Loucy (cell line): ENCODE measurements around the gene GPC2.
"Not testable (repeated sequence)": the region's sequence is repeated elsewhere in the genome, so short reads cannot be mapped to it uniquely, and the experiment has no call there.

ENCODE experiments used
- H2AFZ ChIP-seq: fragments of 200-600 bp; sonication (generic); 2 replicates; pipeline ENCODE4 v1.6.0; 2016; ENCODE audit warnings: antibody characterized with exemption, mild to moderate bottlenecking, low read length, moderate library complexity
- H3F3A ChIP-seq: fragments of 200-600 bp; 2 replicates; pipeline ENCODE4 v1.6.0; 2016; ENCODE audit warnings: antibody characterized with exemption, low read depth, mild to moderate bottlenecking
- H3K27me3 ChIP-seq: fragments of 200-600 bp; sonication (generic); 2 replicates; pipeline ENCODE4 v1.6.1; 2014; ENCODE audit warnings: low read length, mild to moderate bottlenecking; ENCODE audit not compliant: insufficient read depth, poor library complexity, severe bottlenecking
- H3K36me3 ChIP-seq: fragments of 200-600 bp; sonication (generic); 2 replicates; pipeline ENCODE4 v1.6.1; 2016; ENCODE audit warnings: low read length; ENCODE audit not compliant: insufficient read depth
- H3K4me1 ChIP-seq: fragments of 200-600 bp; sonication (generic); 2 replicates; pipeline ENCODE4 v1.5.1; 2014; ENCODE audit warnings: low read length, mild to moderate bottlenecking; ENCODE audit not compliant: insufficient read depth, poor library complexity, severe bottlenecking
- H3K4me2 ChIP-seq: fragments of 200-600 bp; sonication (generic); 2 replicates; pipeline ENCODE4 v1.6.0; 2014; ENCODE audit warnings: antibody characterized with exemption, low read length, low read depth, mild to moderate bottlenecking; ENCODE audit not compliant: poor library complexity, severe bottlenecking
- H3K4me3 ChIP-seq: fragments of 200-600 bp; sonication (generic); 2 replicates; pipeline ENCODE4 v1.5.1; 2014; ENCODE audit warnings: low read length, mild to moderate bottlenecking, mixed read lengths; ENCODE audit not compliant: poor library complexity, severe bottlenecking
- H3K79me2 ChIP-seq: fragments of 200-600 bp; sonication (generic); 2 replicates; pipeline ENCODE4 v1.6.1; 2014; ENCODE audit warnings: low read length; ENCODE audit not compliant: insufficient read depth
- H3K9ac ChIP-seq: fragments of 200-600 bp; sonication (generic); 2 replicates; pipeline ENCODE4 v1.6.0; 2014; ENCODE audit warnings: mild to moderate bottlenecking, low read depth, low read length, moderate library complexity; ENCODE audit not compliant: poor library complexity, severe bottlenecking
- H3K9me2 ChIP-seq: fragments of 200-600 bp; sonication (generic); replicated peaks from 2 replicates; pipeline ENCODE4 v1.6.1; 2016; ENCODE audit warnings: low read depth, low read length, mixed read lengths
- H3K9me3 ChIP-seq: fragments of 200-600 bp; sonication (generic); 2 replicates; pipeline ENCODE4 v1.6.1; 2014; ENCODE audit warnings: mild to moderate bottlenecking, antibody characterized with exemption, low read length, low read depth; ENCODE audit not compliant: insufficient read depth
- H4K20me1 ChIP-seq: fragments of 200-600 bp; sonication (generic); 2 replicates; pipeline ENCODE4 v1.6.0; 2014; ENCODE audit warnings: antibody characterized with exemption, low read length, mild to moderate bottlenecking; ENCODE audit not compliant: insufficient read depth, poor library complexity, severe bottlenecking
- CTCF ChIP-seq: fragments of 200-600 bp; sonication (generic); conservative IDR thresholded peaks from 2 replicates; pipeline ENCODE4 v1.5.1; 2014; ENCODE audit warnings: mild to moderate bottlenecking, antibody characterized with exemption, low read length
- EZH2phosphoT487 ChIP-seq: fragments of 200-600 bp; IDR thresholded peaks from 2 replicates; pipeline ENCODE4 v1.6.1; 2018; ENCODE audit warnings: antibody characterized with exemption, mild to moderate bottlenecking, moderate library complexity, borderline replicate concordance

The GPC2 gene

DNA sequence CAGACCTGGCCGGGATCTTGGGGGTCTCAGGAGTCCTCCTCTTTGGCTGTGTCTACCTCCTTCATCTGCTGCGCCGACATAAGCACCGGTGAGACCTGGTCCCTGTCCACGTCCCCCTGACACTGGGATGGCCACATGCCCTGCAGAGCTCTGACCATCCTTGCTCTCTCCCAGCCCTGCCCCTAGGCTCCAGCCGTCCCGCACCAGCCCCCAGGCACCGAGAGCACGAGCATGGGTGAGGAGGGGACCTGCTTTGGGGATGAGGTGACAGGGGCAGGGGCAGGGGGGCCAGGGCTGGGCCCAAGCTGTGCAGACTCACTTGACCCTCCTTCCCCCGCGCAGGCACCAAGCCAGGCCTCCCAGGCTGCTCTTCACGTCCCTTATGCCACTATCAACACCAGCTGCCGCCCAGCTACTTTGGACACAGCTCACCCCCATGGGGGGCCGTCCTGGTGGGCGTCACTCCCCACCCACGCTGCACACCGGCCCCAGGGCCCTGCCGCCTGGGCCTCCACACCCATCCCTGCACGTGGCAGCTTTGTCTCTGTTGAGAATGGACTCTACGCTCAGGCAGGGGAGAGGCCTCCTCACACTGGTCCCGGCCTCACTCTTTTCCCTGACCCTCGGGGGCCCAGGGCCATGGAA, 43.5 kb upstream of the GPC2 start:
- Histone ChIP-seq H3K27me3 (no peaks in the 10 kb centered on the region), H4K20me1 (no peaks in the 10 kb centered on the region), H2AFZ (no peak overlapping the region), H3K9ac (peak overlapping the region; percentile 80), H3K36me3 (no peaks in the 10 kb centered on the region; the same call in 1 of the 2 replicates), H3K4me2 (peak overlapping the region; percentile 81), H3K9me3 (no peaks in the 10 kb centered on the region), H3K4me1 (peaks cover 7% of the 10 kb centered on the region), H3K4me3 (peak overlapping the region; percentile 72), H3F3A (no peaks in the 10 kb centered on the region), H3K79me2 (peaks cover 26% of the 10 kb centered on the region; the same call in 1 of the 2 replicates), H3K9me2 (no peaks in the 10 kb centered on the region)
- TF ChIP-seq EZH2phosphoT487 = no peak
- TF ChIP-seq CTCF = no peak

GRCh38 chr7:100219801-100220585, 42.8 kb upstream of the GPC2 start, which contains the start of gene PVRIG:
Gene PVRIG, plus strand, starts transcription at chr7:100219949. Its CDS starts 22 bp downstream, at chr7:100219971.
- Histone ChIP-seq H3K4me3 (peak within 1 kb of the TSS; percentile 72), H3K9ac (peak within 1 kb of the TSS; percentile 80), H3K79me2 (peaks cover 26% of the 10 kb centered on the region; the same call in 1 of the 2 replicates), H3K4me2 (peak within 1 kb of the TSS; percentile 81)
- not testable (repeated sequence) for H3F3A ChIP-seq, H4K20me1 ChIP-seq, H3K36me3 ChIP-seq, H3K4me1 ChIP-seq, H3K9me3 ChIP-seq, H3K9me2 ChIP-seq, H3K27me3 ChIP-seq, H2AFZ ChIP-seq

GRCh38 chr7:100219271-100219737, 42.1 kb upstream of the GPC2 start:
- Histone ChIP-seq H3K9me2 (no peaks in the 10 kb centered on the region), H3K9me3 (no peaks in the 10 kb centered on the region), H3K4me1 (peaks cover 7% of the 10 kb centered on the region), H3K4me3 (peak overlapping the region; percentile 72), H4K20me1 (no peaks in the 10 kb centered on the region), H3F3A (no peaks in the 10 kb centered on the region), H3K79me2 (peaks cover 26% of the 10 kb centered on the region; the same call in 1 of the 2 replicates), H3K4me2 (peak overlapping the region; percentile 81), H3K36me3 (no peaks in the 10 kb centered on the region; the same call in 1 of the 2 replicates), H3K9ac (peak overlapping the region; percentile 80), H2AFZ (no peak overlapping the region), H3K27me3 (no peaks in the 10 kb centered on the region)
- TF ChIP-seq CTCF (no peak), EZH2phosphoT487 (no peak)
